HG02642 (cell line): Measurements from ENCODE around the gene RERE.

Experiments
- ATAC-seq: cut with Tn5 transposase; IDR thresholded peaks from one replicate; pipeline ENCODE4 v1.9.1; 2021; ENCODE audit warnings: mild to moderate bottlenecking; ENCODE audit not compliant: unreplicated experiment, poor library complexity

The RERE gene

GRCh38 chr1:8764293-8764937 lies 53.0 kb downstream of the RERE start:
- ATAC-seq, result no peak

GRCh38 chr1:8763888-8764287 lies 53.6 kb downstream of the RERE start:
- no peak for ATAC-seq

- ATAC-seq, result no peak
Observed at GRCh38 chr1:8754993-8755392, 62.4 kb downstream of the RERE start.

GRCh38 chr1:8754247-8754650 lies 63.2 kb downstream of the RERE start:
- ATAC-seq, result no peak

GRCh38 chr1:8753736-8754135 lies 63.7 kb downstream of the RERE start:
- no peak for ATAC-seq

- ATAC-seq, result no peak
Observed at GRCh38 chr1:8752921-8753713, 64.3 kb downstream of the RERE start.

- no peak for ATAC-seq
Observed at GRCh38 chr1:8752411-8752810, 65.0 kb downstream of the RERE start.

- ATAC-seq, result no peak
Observed at GRCh38 chr1:8751984-8752383, 65.5 kb downstream of the RERE start.

GRCh38 chr1:8747879-8748825 lies 69.3 kb downstream of the RERE start:
- no peak for ATAC-seq

- no peak for ATAC-seq
Observed at GRCh38 chr1:8746554-8746953, 70.9 kb downstream of the RERE start.

GRCh38 chr1:8745749-8746390 lies 71.6 kb downstream of the RERE start:
- no peak for ATAC-seq

GRCh38 chr1:8745346-8745745 lies 72.1 kb downstream of the RERE start:
- ATAC-seq, result no peak

GRCh38 chr1:8742022-8742924 lies 75.2 kb downstream of the RERE start:
- ATAC-seq, result no peak

GRCh38 chr1:8740034-8740449 lies 77.4 kb downstream of the RERE start:
- no peak for ATAC-seq

GRCh38 chr1:8739377-8739776 lies 78.1 kb downstream of the RERE start:
- no peak for ATAC-seq

GRCh38 chr1:8736927-8737326 lies 80.5 kb downstream of the RERE start:
- ATAC-seq, result no peak

GRCh38 chr1:8733484-8733883 lies 84.0 kb downstream of the RERE start:
- no peak for ATAC-seq

- no peak for ATAC-seq
Observed at GRCh38 chr1:8731162-8731561, 86.3 kb downstream of the RERE start.

- ATAC-seq, result no peak
Observed at GRCh38 chr1:8728464-8728863, 89.0 kb downstream of the RERE start.
